Epithelial cell of proximal tubule (primary cell): ENCODE results near the gene GRSF1. TPM values are rescaled to one million over a fixed set of nuclear protein-coding genes. Genes with fewer than 3 reads are reported as not detected.
"Not testable (repeated sequence)": the region's sequence is repeated elsewhere in the genome, so short reads cannot be mapped to it uniquely, and the experiment has no call there.

Experiments
- DNase-seq: peaks from one replicate; pipeline ENCODE4 v3.0.0-alpha.2; 2011; ENCODE audit warnings: low read depth
- H3K4me3 ChIP-seq: 2 replicates; pipeline ENCODE4 v1.5.1; 2011; ENCODE audit warnings: low read depth, mild to moderate bottlenecking, low read length
- total RNA-seq: library from RNA; depleted of rRNA; stranded (reverse); fragments of >200 nt; gene quantifications from 2 replicates; pipeline ENCODE4 v1.2.3, GENCODE V29; 2015
- TF ChIP-seq, protein P1 (sequence below): conservative IDR thresholded peaks from 2 replicates; pipeline ENCODE4 v1.5.1; 2012; ENCODE audit warnings: low read depth, mild to moderate bottlenecking, low read length

GRSF1 gene
- total RNA-seq, 1 donor from 2014 or later, result 97.3 TPM

DNA sequence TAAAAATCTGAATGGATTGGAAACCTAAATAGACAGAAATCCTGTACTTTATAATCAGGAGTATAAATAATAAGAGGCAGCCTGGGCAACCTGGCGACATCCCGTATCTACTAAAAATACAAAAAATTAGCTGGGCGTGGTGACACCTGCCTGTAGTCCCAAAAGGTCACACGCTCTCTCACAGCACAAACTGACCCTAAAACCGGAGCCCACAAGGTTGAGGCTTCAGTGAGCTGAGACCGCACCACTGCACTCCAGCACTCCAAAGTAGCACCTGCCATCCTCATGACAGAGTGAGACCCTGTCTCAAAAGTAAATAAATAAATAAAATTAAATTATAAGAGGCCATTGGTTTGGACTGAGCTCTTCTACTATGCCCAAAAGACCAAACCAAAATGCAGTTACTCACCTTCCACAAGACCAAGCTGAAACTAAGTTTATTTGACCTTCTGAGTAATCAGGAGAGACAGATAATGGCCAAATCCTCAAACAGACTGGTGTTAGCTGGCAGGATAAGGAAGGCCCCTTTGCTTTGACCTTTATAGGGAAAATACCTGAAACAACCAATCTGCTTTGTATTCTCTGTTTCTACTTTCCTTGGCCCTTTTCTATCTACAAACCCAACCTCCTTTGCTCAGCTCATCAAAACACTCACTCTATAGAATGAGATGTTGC, 3.2 kb upstream of the GRSF1 start:
- TF ChIP-seq, protein P1, sequence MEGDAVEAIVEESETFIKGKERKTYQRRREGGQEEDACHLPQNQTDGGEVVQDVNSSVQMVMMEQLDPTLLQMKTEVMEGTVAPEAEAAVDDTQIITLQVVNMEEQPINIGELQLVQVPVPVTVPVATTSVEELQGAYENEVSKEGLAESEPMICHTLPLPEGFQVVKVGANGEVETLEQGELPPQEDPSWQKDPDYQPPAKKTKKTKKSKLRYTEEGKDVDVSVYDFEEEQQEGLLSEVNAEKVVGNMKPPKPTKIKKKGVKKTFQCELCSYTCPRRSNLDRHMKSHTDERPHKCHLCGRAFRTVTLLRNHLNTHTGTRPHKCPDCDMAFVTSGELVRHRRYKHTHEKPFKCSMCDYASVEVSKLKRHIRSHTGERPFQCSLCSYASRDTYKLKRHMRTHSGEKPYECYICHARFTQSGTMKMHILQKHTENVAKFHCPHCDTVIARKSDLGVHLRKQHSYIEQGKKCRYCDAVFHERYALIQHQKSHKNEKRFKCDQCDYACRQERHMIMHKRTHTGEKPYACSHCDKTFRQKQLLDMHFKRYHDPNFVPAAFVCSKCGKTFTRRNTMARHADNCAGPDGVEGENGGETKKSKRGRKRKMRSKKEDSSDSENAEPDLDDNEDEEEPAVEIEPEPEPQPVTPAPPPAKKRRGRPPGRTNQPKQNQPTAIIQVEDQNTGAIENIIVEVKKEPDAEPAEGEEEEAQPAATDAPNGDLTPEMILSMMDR, result no peak
- no peak for DNase-seq
- H3K4me3 ChIP-seq, result no peak overlapping the region

DNA sequence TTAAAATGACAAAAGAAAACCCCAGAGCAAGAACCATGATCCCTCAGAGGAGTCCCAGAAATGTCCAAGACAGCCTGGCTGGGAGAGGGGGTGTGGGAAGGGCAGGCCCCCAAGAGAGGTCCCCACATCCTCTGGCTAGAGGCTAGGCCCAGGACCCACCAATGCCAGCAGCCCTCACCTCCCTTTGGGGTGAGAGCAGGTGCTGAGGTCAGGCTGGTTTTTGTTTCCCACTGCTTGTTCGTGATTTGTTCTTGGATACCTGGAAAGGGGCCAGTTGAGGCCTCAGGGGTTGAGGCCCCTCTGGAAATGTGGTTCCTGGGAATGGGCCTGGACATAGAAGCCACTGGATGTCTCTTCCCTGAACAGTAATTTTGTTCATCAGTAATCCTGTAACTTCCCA, 2.3 kb upstream of the GRSF1 start:
- DNase-seq, result no peak
- TF ChIP-seq, protein P1, result no peak
- no peak overlapping the region for H3K4me3 ChIP-seq

DNA sequence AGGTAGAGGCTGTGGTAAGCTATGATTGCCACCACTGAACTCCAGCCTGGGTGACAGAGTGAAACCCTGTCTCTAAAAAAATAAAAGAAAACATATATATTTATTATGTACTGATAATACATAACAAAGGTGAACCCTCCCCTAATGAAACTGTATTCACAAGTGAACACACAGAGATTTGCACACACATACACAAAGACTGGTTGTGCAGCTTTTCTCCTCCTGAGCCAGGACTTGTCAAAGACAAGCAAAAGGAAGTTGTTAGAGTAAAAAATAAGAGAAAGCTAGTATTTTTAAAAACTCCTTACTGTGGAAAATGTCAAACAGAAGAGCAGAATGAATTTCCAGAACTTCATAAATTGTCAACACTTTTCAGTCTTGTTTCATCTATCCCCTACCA, 1.5 kb upstream of the GRSF1 start:
- TF ChIP-seq, protein P1, result no peak
- H3K4me3 ChIP-seq, result no peak overlapping the region
- no peak for DNase-seq

DNA sequence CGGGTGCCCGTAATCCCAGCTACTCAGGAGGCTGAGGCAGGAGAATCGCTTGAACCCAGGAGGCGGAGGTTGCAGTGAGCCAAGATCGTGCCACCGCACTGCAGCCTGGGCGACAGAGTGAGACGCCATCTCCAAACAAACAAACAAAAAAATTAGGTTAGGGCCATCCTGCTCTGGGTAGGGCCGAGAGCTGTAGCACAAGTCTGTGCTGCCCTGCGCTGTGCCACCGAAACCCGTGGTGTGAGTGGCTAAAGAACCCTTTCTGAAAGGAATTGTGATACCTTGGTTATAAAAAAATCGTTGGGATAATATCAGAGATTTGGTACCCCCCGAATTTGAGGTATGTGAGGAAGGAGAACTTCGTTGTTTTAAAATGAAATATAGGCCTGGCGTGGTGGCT, 941 bp upstream of the GRSF1 start:
- DNase-seq, H3K4me3 ChIP-seq: not testable (repeated sequence)

GRCh38 chr4:70840137-70840536, 447 bp upstream of the GRSF1 start:
- DNase-seq, result not testable (repeated sequence)

GRCh38 chr4:70838666-70839588, 763 bp downstream of the GRSF1 start:
- TF ChIP-seq, protein P1, result no peak
- DNase-seq, result no peak
- H3K4me3 ChIP-seq, result peak overlapping the region; percentile 99

More at GRCh38 chr4:70840137-70840536, 447 bp upstream of the GRSF1 start:
- not testable (repeated sequence) for H3K4me3 ChIP-seq

GRCh38 chr4:70838204-70838603, 1.5 kb downstream of the GRSF1 start:
- no peak for DNase-seq
- TF ChIP-seq, protein P1, result no peak
- H3K4me3 ChIP-seq, result peak overlapping the region; percentile 99
